Kasumi-1 (cell line): Measurements from ENCODE around the gene ACOT13.
"Not testable (repeated sequence)": the region's sequence is repeated elsewhere in the genome, so short reads cannot be mapped to it uniquely, and the experiment has no call there.

Experiments used
- DNase-seq, 2 experiments: peaks; one replicate each; lab custom pipeline; 2025; lab: John Stamatoyannopoulos, UW

Gene ACOT13

GRCh38 chr6:24662236-24662635 lies 4.6 kb upstream of the ACOT13 start:
- DNase-seq = no peak

- no peak for DNase-seq
Measured at GRCh38 chr6:24663189-24663588, 3.7 kb upstream of the ACOT13 start.

GRCh38 chr6:24664046-24664987 lies 2.6 kb upstream of the ACOT13 start:
- DNase-seq = no peak

GRCh38 chr6:24666097-24666640 lies 708 bp upstream of the ACOT13 start:
- DNase-seq = no peak

GRCh38 chr6:24667378-24667803 lies 514 bp downstream of the ACOT13 start:
- peak; percentile 44 to 48 for DNase-seq

DNA sequence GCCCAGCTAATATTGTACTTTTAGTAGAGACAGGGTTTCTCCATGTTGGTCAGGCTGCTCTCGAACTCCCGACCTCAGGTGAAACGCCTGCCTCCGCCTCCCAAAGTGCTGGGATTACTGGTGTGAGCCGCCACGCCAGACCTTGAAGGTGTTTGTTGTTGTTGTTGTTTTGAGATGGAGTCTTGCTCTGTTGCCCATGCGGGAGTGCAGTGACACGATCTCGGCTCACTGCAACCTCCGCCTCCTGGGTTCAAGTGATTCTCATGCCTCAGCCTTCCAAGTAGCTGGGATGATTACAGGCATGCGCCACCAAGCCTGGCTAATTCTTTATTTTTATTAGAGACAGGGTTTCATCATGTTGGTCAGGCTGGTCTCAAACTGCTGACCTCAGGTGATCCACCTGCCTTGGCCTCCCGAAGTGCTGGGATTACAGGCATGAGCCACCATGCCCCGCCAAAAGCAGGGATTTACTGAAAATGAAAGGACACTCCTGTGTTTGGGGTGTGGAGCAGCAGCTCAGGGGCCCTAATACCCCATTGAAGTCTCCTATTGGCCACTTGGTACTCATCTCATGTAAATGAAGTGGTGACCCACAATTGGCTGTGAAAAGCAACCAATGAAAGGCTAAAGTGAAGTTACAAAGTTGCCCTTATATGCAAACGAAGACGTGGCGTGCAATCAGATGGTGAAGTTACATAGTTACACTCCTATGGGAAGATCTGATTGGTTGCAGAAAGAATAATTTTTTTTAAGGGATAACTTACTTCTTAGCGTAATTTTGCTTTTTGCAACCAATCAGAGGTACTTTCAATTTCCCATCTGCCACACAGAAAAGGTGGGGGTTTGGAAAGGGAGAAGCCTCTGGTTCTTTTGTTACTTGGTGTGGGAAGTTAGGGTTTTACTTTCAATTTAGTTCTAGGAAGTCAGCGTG lies 1.5 kb downstream of the ACOT13 start:
- DNase-seq = peak in 1 of 2 experiments; percentile 27

DNA sequence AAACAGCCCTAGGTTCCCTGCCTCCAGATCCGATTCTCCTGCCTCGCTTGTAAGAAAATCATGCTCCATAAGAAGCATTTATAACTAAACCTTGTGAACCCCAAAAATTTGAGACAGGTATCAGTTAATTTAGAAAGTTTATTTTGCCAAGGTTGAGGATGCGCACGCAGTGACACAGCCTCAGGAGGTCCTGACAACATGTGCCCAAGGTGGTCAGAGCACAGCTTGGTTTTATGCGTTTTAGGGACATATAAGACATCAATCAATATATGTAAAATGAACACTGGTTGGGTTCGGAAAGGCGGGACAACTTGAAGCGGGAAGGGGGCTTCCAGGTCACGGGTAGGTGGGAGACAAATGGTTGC lies 2.1 kb downstream of the ACOT13 start:
- DNase-seq = no peak

DNA sequence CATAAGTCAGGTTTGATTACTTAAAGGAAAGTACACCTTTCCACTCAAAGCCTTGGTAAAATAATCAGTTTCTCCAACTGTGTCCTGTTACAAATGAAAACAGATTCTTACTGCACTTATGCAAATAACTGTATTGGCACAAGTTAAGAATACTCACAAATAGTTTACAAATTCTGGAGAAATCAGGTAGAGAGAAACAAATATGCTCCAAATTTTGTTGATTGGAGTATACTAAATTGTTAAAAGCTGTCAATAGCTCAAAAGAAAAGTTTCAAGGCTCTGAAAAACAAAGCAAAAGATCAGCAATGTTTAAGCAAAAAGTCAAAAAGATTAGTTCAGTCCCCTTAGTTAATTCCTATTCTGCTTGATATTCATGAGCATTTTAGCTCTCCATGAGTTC lies 3.6 kb downstream of the ACOT13 start:
- DNase-seq = not testable (repeated sequence)

- not testable (repeated sequence) for DNase-seq
Measured at GRCh38 chr6:24671077-24671476, 4.2 kb downstream of the ACOT13 start.

DNA sequence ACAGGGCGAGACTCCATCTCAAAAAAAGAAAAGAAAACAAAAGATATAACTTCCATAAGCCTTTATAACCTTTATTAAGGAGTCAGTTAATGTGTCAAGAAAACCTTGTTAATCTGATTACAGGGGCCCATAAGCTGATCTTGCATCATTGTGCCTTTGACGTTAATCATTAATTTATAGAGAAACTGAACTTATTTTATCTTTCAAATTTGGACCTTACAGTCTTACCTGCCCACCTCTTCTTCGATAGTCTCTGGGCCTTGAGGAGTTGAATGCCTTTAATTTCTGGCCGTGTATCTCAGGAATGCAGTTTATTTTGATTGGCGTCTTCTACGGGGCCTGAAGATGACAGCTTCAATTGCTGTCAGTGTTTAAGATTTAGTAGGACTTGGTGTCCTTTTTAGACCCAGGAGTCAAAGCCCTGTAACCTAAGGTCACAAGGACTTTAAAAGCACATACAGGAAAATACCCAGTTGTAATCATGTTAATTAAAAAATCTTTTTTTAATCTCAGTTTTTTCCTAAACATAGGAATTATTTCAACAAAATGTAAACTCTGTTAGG lies 5.8 kb downstream of the ACOT13 start:
- DNase-seq = no peak

- DNase-seq = no peak
Measured at GRCh38 chr6:24673625-24674024, 6.7 kb downstream of the ACOT13 start.

DNA sequence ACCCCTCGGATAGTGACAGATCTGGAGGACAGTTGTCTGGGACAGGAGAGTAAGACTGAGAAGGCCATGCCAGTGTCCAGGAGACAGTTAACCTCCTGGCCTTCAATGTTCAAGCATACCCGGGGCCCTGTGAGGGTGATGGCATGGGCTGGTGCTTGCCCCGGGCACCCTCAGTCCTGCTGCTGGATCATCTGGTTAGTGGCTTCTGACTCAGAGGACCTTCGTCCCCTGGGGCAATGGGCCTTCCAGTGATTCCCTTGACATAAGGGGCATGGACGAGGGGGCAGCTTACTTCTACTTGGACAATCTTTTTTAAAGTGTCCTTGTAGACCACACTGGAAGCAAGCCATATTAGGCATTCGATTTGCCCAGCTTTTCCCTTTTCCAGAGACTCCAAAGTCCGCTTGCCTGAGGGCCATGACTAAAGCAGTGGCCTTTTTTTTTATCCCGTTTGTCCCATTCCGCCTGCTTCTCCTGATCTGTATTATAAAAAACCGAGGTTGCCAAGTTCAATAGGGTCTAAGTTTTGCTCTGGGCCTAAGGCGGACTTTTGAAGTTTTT lies 12.0 kb downstream of the ACOT13 start:
- DNase-seq = not testable (repeated sequence)

DNA sequence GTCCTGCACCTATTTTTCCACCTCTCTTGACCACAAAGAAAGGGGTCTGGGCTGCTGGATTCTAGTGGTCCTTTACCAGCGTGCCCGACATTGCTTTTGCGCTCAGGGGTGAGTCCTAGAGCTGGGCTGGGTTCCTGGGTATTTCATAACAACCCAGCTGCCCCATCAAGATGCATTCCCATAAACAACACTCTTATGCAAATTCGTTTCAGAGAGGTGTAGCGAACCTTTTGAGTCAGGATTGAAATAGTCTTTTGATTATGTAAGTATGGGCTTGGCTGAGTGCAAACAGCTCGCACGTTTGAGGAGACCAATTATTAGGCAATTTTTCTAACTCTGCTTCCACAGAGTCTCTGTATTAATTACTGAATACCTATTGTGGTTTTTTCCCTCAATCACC lies 13.7 kb downstream of the ACOT13 start:
- no peak for DNase-seq

DNA sequence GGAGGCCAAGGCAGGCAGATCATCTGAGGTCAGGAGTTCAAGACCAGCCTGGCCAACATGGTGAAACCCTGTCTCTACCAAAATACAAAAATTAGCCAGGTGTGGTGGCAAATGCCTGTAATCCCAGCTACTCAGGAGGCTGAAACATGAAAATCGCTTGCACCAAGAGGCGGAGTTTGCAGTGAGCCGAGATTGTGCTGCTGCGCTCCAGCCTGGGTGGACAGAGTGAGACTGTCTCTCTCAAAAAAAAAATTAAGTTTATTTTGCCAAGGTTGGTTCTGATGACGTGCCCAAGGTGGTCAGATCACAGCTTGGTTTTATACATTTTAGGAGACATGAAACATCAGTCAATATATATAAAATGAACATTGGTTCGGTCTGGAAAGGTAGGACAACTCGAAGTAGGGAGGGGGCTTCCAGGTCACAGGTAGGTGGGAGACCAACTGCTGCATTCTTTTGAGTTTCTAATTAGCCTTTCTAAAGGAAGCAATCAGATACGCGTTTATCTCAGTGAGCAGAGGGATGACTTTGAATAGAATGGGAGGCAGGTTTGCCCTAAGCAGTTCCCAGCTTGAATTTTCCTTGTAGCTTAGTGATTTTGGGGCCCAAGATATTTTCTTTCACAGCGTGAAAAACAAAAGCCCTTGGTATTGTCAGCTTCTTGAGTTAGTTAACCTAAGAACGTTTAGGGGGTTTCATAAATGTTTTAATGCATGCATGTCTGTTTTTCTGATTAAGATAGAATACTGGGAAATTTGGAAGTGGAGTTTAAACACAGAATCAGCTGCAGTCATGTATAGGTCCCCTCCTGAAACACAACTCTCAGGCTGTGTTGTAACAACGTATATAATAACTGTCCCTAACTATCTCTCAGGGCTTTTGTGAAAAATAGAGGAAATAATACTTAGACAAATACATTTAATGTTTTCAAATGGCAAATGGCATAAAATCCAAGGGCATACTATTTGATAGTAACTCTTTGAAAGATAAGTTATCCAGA lies 16.7 kb downstream of the ACOT13 start:
- DNase-seq = no peak

GRCh38 chr6:24686408-24686807 lies 19.5 kb downstream of the ACOT13 start:
- no peak for DNase-seq

GRCh38 chr6:24686946-24687345 lies 20.1 kb downstream of the ACOT13 start:
- no peak for DNase-seq

- DNase-seq = no peak
Measured at GRCh38 chr6:24689964-24690363, 23.1 kb downstream of the ACOT13 start.

DNA sequence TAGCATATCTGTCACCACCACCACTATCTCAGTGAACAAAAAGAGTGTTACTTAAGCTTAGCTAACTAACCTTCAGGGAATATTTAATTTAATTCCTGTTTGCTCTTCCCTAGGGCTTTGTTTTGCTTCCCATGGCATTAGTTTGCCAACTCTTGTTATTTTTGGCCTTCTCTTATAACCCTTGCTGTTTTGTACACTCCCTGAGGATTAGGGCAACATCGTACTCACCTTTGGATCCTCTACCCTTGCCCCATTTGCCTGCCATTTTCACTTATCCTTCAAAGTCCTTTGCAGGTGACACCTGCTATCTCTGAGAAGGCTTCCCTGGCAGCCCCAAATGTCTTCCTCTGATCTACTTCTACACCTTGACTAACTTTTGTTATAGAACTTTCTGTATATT lies 23.7 kb downstream of the ACOT13 start:
- no peak for DNase-seq

GRCh38 chr6:24691550-24691949 lies 24.7 kb downstream of the ACOT13 start:
- DNase-seq = no peak

DNA sequence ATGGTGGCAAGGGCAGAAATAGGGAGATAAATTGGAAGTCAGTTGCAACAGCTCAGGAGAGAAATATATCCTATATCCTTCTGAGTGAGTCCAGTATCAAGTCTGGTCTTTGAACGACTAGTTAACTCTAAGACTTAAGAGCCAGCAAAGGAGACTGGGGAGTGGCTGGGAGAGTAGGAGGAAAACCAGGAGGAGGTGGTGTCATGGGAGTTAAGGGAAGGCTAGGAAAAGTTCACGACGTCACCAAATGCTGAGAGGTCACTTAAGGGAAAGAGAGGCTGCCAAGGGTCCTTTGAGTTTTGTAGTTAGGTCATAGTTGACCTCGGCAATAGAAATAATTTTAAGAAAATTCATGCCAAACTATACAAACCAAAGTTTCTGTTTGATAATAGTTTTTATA lies 25.1 kb downstream of the ACOT13 start:
- DNase-seq = no peak

DNA sequence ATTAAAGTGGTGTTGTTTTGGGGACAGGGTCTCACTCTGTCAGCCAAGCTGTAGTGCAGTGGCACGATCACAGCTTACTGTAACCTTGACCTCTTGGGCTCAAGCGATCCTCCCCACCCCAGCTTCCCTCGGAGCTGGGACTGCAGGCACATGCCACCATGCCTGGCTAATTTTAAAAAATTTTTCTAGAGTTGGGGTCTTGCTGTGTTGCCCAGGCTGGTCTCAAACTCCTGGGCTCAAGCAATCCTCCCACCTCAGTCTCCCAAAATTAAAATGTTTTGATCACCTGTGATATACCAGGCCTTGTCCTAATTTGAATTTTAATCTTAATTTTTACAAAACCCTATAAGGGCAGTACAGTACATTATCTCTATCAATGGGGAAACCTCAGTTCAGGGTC lies 25.5 kb downstream of the ACOT13 start:
- no peak for DNase-seq
